Measurements from ENCODE around the gene ARL15.

- no peak for TF ChIP-seq POLR2A (IDR thresholded peaks at IDR 0.05)
- TF ChIP-seq, protein P1, sequence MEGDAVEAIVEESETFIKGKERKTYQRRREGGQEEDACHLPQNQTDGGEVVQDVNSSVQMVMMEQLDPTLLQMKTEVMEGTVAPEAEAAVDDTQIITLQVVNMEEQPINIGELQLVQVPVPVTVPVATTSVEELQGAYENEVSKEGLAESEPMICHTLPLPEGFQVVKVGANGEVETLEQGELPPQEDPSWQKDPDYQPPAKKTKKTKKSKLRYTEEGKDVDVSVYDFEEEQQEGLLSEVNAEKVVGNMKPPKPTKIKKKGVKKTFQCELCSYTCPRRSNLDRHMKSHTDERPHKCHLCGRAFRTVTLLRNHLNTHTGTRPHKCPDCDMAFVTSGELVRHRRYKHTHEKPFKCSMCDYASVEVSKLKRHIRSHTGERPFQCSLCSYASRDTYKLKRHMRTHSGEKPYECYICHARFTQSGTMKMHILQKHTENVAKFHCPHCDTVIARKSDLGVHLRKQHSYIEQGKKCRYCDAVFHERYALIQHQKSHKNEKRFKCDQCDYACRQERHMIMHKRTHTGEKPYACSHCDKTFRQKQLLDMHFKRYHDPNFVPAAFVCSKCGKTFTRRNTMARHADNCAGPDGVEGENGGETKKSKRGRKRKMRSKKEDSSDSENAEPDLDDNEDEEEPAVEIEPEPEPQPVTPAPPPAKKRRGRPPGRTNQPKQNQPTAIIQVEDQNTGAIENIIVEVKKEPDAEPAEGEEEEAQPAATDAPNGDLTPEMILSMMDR (IDR thresholded peaks at IDR 0.05): no peak
- no peak for TF ChIP-seq POLR2AphosphoS5 (IDR thresholded peaks at IDR 0.05)
These were observed 133.3 kb downstream of the ARL15 start for GRCh38 chr5:54177058-54177457.

Measured in sigmoid colon (tissue), 4 donors.